ENCODE data around the gene TUBA4A.
"Not testable (repeated sequence)": the region's sequence is repeated elsewhere in the genome, so short reads cannot be mapped to it uniquely, and the experiment has no call there.

The TUBA4A gene

DNA sequence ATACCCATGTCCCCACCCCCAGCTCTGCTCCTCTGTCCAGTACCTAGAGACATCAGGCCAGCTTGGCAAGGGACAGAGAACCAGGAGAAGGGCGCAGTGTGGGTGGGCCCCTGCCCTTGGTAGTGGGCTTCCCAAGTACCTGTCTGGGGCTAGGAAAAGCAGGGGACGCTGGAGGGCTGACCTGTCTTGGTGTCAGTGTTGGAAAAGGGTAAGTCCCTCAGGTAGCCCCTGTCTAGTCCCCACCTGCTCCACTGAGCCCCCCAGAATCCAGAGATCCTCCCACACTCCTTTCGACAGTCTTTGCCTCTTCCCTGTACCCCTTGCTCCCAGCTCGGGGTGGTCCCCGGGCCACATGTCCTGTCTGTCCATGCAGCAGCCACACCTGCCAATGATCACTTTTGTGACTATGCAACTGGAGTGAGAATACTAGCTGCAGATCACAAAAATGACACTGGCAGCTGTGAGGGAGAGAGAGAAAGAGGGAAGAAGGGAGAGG lies 40.1 kb upstream of the TUBA4A start:
- no peaks in the 10 kb centered on the region for H3K9me3 ChIP-seq (ENCODE audit: insufficient read depth, low read depth, low read length)
- no peak overlapping the region; the same call in 1 of the 2 replicates for H3K9ac ChIP-seq (ENCODE audit: low read depth, low read length)
- H3K4me3 ChIP-seq (ENCODE audit: low read length), result peak overlapping the region; percentile 79
- no peak overlapping the region for H3K27ac ChIP-seq (ENCODE audit: low read depth, low read length)
- WGBS, result 96% methylated on average over 5 of the region's 5 CpGs
- H3K4me1 ChIP-seq (ENCODE audit: insufficient read depth, low read length), result 0 out of 2 replicates have a peak, but pooled peaks cover under 1% of the 10 kb centered on the region
- peaks cover 11% of the 10 kb centered on the region for H3K27me3 ChIP-seq (ENCODE audit: insufficient read depth, low read length)
- H3K36me3 ChIP-seq (ENCODE audit: insufficient read depth, low read length), result no peaks in the 10 kb centered on the region

DNA sequence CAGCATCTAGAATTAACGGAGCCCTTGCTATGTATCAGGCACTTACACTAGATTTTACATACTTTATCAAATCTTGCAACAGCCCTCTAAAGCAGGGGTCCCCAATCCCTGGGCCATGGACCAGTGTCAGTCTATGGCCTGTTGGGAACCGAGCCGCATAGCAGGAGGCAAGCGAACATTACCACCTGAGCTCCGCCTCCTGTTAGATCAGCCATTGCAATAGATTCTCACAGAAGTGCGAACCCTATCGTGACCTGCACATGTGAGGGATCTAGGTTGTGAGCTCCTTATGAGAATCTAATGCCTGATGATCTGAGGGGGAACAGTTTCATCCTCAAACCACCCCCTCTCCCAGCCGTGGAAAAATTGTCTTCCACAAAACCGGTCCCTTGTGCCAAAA lies 38.9 kb upstream of the TUBA4A start:
- no peaks in the 10 kb centered on the region for H3K9me3 ChIP-seq (ENCODE audit: insufficient read depth, low read depth, low read length)
- no peak overlapping the region for H3K9ac ChIP-seq (ENCODE audit: low read depth, low read length)
- H3K4me3 ChIP-seq (ENCODE audit: low read length), result no peak overlapping the region
- WGBS, result 92% methylated on average over 9 of the region's 9 CpGs
- no peaks in the 10 kb centered on the region for H3K36me3 ChIP-seq (ENCODE audit: insufficient read depth, low read length)
- H3K27me3 ChIP-seq (ENCODE audit: insufficient read depth, low read length), result peaks cover 11% of the 10 kb centered on the region
- H3K4me1 ChIP-seq (ENCODE audit: insufficient read depth, low read length), result no peaks in the 10 kb centered on the region
- no peak overlapping the region for H3K27ac ChIP-seq (ENCODE audit: low read depth, low read length)

DNA sequence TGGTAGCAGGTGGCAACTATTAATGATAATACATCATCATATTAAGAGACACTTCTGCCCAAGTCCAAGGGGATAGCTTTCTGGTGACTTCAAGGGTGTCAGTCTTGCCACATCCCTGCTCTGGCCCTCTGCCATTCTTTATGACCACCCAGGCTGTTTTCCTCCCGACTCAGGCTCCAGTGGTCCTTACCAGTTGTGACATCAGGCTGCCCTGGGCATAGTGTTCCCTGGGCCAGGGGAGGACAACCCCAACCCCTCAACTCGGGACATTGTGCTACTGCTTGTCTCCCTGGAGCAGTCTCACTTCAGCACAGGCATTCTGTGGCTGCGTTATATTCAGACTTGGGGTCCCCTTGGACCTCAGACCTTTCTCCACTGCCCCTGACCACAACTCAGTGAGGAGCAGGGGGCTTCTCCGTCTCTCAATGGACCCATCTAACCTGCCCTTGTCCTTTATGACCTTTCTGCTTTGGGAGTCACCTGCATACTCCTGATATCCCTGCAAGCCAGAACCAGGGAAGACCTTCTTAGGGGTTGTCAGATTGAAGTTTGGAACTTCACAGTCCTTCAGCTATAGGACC lies 38.3 kb upstream of the TUBA4A start:
- H3K36me3 ChIP-seq (ENCODE audit: insufficient read depth, low read length), result no peaks in the 10 kb centered on the region
- H3K9ac ChIP-seq (ENCODE audit: low read depth, low read length), result no peak overlapping the region

DNA sequence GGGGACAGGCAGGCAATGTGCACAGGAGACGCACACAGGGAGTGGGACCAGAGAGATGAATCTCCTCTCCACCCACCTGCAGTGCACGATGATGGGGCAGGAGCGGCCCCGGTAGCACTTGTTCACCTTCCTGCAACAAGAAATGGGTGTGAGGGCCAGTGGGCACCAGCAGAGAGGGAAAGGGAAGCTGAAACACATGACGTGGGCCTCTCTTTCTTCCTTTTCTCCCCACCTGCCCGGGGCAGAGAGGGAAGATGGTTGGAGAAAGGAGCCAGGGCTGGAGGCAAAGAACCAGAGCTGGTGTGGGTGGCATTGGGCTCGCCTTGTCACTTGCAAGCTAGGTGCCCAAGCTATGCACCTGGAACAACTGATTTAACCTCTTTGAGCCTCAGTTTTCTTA lies 37.7 kb upstream of the TUBA4A start:
- Histone ChIP-seq H3K4me3 (ENCODE audit: low read length) (no peak overlapping the region), H3K27ac (ENCODE audit: low read depth, low read length) (no peak overlapping the region), H3K9me3 (ENCODE audit: insufficient read depth, low read depth, low read length) (no peaks in the 10 kb centered on the region), H3K36me3 (ENCODE audit: insufficient read depth, low read length) (no peaks in the 10 kb centered on the region), H3K9ac (ENCODE audit: low read depth, low read length) (no peak overlapping the region), H3K27me3 (ENCODE audit: insufficient read depth, low read length) (peaks cover 11% of the 10 kb centered on the region), H3K4me1 (ENCODE audit: insufficient read depth, low read length) (peaks cover 2% of the 10 kb centered on the region; the same call in 1 of the 2 replicates)
- WGBS, result 88% methylated on average over 4 of the region's 7 CpGs

More for the DNA sequence above, 38.3 kb upstream of the TUBA4A start:
- Histone ChIP-seq H3K9me3 (ENCODE audit: insufficient read depth, low read depth, low read length) (no peaks in the 10 kb centered on the region), H3K4me1 (ENCODE audit: insufficient read depth, low read length) (no peaks in the 10 kb centered on the region), H3K4me3 (ENCODE audit: low read length) (no peak overlapping the region), H3K27me3 (ENCODE audit: insufficient read depth, low read length) (peaks cover 11% of the 10 kb centered on the region), H3K27ac (ENCODE audit: low read depth, low read length) (no peak overlapping the region)
- WGBS, result 89% methylated on average over 4 of the region's 4 CpGs

DNA sequence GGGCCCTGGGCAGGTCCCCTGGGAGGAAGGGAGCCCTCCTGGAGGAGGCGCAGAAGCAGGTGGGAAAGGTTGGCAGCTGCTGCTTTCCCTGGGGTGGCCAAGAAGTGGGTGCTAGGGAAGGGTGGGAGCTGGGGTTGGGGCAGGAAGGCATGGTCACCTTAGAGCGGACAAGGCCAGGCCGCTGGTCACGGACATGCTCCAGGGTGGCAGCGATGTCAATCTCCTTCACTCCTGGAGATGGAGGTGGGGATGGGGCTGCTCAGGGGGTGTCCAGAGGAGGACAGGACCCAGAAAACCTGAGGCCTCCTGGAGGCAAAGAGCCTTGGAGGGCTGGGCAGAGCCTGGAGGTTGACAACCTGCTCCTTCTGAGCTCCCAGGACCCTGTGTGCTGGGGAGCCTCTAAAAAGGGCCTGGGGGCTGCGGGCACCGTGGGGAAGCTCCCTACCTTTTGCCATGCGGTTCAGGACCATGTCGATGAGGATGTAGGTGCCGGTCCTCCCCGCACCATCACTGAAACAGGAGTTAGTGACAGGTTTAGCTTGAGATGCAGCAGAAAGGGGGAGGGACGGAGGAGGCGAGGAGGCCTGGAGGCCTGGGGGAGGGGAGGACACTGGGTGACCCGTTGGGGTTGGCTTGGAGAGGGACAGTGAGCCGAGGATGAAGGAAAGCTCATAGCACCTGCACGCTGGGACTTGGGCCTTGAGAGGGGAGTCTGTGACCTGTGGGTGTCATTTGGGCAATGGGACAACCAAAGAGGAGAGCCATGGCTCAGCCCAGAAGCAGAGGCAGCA lies 36.9 kb upstream of the TUBA4A start:
- no peak overlapping the region for H3K4me3 ChIP-seq (ENCODE audit: low read length)
- 89% methylated on average over 16 of the region's 16 CpGs for WGBS
- no peaks in the 10 kb centered on the region for H3K9me3 ChIP-seq (ENCODE audit: insufficient read depth, low read depth, low read length)
- peaks cover 5% of the 10 kb centered on the region; the same call in 1 of the 2 replicates for H3K4me1 ChIP-seq (ENCODE audit: insufficient read depth, low read length)
- H3K27me3 ChIP-seq (ENCODE audit: insufficient read depth, low read length), result peaks cover 6% of the 10 kb centered on the region
- H3K27ac ChIP-seq (ENCODE audit: low read depth, low read length), result no peak overlapping the region
- H3K9ac ChIP-seq (ENCODE audit: low read depth, low read length), result no peak overlapping the region
- no peaks in the 10 kb centered on the region for H3K36me3 ChIP-seq (ENCODE audit: insufficient read depth, low read length)

DNA sequence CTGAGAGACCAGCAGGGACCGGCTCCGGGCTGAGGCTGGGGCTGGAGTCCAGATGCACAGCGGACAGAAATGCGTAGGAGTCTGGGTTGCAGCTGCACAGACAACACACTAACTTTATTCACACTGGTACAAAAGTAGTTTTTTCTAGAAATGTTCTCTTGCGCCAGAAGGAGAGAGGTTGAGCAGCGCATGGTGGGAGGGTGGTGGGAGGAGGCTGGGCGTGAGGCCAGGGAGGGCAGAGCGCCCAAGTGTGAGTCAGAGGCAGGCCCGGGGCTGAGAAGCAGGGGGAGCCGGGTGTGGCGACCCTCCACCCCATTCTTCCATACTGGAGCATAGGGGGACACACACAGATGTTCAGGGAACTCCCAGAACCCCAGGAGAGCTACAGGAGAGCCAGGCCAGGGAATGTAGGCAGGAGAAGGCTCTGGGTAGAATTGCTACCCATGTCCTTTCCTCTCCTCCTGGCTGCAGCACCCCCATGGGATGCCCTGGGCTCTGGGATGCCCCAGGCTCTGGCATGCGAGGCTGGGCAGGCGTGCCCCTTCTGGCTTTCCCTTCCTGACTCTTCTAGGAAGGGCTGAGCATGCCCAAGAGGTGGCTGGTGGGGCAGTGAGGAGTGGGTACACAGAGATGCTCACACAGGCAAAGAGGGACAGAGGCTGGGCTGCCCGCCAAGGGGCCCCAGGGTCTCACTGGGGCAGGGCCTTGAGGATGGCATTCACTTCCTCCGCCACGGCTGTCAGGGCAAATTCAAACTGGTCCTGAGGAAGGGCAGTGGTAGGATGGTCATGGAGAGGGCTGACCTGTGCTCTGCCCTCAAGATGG lies 36.0 kb upstream of the TUBA4A start:
- Histone ChIP-seq H3K27ac (ENCODE audit: low read depth, low read length) (no peak overlapping the region), H3K9me3 (ENCODE audit: insufficient read depth, low read depth, low read length) (no peaks in the 10 kb centered on the region), H3K27me3 (ENCODE audit: insufficient read depth, low read length) (no peaks in the 10 kb centered on the region), H3K9ac (ENCODE audit: low read depth, low read length) (no peak overlapping the region), H3K4me1 (ENCODE audit: insufficient read depth, low read length) (peaks cover 5% of the 10 kb centered on the region; the same call in 1 of the 2 replicates), H3K36me3 (ENCODE audit: insufficient read depth, low read length) (peaks cover 2% of the 10 kb centered on the region; the same call in 1 of the 2 replicates), H3K4me3 (ENCODE audit: low read length) (no peak overlapping the region)
- 85% methylated on average over 15 of the region's 16 CpGs for WGBS

DNA sequence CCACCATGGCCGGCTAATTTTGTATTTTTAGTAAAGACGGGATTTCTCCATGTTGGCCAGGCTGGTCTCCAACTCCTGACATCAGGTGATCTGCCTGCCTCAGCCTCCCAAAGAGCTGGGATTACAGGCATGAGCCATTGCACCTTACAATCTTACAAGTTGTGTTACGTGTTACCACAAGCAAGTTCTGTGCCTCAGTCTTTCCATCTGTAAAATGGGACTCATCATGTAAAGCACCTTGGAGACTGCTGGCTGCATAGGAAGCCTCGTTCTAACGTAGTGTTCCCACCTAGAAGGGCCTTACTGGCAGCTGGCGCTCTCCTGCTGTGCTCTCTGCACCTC lies 35.4 kb upstream of the TUBA4A start:
- no peak overlapping the region for H3K27ac ChIP-seq (ENCODE audit: low read depth, low read length)
- no peaks in the 10 kb centered on the region for H3K27me3 ChIP-seq (ENCODE audit: insufficient read depth, low read length)
- H3K9me3 ChIP-seq (ENCODE audit: insufficient read depth, low read depth, low read length), result no peaks in the 10 kb centered on the region
- H3K9ac ChIP-seq (ENCODE audit: low read depth, low read length), result no peak overlapping the region
- no peak overlapping the region for H3K4me3 ChIP-seq (ENCODE audit: low read length)
- peaks cover 3% of the 10 kb centered on the region; the same call in 1 of the 2 replicates for H3K36me3 ChIP-seq (ENCODE audit: insufficient read depth, low read length)
- 86% methylated on average over 6 of the region's 6 CpGs for WGBS
- peaks cover 5% of the 10 kb centered on the region; the same call in 1 of the 2 replicates for H3K4me1 ChIP-seq (ENCODE audit: insufficient read depth, low read length)

DNA sequence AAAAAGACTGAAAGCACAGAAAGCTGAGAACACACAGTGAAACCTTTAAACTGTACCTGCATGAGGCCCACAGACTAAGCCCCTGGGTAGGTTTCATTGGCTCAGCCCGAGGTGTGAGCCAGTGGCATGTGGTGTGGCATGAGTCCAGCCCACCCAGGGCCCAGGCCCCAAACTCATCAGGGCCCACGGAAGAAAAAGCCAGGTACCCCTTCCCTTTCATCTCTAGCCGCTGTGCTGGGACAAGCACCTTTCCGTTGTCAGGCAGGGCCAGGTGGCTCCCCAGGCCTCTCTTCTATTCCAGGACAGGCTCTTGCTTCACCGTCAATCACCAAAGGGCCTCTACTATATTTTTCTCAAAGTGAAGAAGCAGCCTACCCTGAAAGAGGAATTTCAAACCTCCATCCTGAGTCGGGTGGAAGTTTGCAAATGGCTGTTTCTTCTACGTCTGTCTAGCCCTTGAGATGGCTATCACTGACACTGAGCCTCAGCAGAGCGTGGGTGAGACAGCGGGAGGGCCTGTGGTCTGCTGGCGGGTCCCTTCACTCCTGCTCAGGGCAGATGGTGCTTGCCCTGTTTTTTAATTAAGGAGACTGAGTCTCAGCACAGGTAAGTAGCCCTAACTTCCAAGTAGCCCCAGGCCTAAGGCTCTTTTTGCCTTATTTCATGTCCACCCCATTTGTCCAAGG lies 34.0 kb upstream of the TUBA4A start:
- H3K27me3 ChIP-seq (ENCODE audit: insufficient read depth, low read length), result no peaks in the 10 kb centered on the region
- H3K27ac ChIP-seq (ENCODE audit: low read depth, low read length), result no peak overlapping the region
- WGBS, result 89% methylated on average over 10 of the region's 10 CpGs

DNA sequence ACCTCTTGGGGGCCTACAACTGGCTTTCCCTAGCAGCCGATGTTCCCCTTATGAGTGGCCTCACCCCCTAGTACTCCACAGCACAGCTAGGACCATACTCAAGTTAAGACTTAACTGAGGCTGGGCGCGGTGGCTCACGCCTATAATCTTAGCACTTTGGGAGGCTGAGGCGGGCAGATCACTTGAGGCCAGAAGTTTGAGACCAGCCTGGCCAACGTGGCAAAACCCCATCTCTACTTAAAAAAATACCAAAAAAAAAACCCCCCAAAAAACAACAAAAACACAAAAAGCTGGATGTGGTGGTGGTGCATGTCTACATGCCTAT lies 33.4 kb upstream of the TUBA4A start:
- H3K27me3 ChIP-seq (ENCODE audit: insufficient read depth, low read length); H3K9ac ChIP-seq (ENCODE audit: low read depth, low read length); H3K4me1 ChIP-seq (ENCODE audit: insufficient read depth, low read length); H3K9me3 ChIP-seq (ENCODE audit: insufficient read depth, low read depth, low read length); H3K4me3 ChIP-seq (ENCODE audit: low read length); H3K27ac ChIP-seq (ENCODE audit: low read depth, low read length): not testable (repeated sequence)
- peaks cover 11% of the 10 kb centered on the region for H3K36me3 ChIP-seq (ENCODE audit: insufficient read depth, low read length)
- WGBS, result 97% methylated on average over 6 of the region's 6 CpGs

More for the DNA sequence above, 34.0 kb upstream of the TUBA4A start:
- no peak overlapping the region for H3K9ac ChIP-seq (ENCODE audit: low read depth, low read length)
- H3K4me1 ChIP-seq (ENCODE audit: insufficient read depth, low read length), result peaks cover 5% of the 10 kb centered on the region; the same call in 1 of the 2 replicates
- peaks cover 5% of the 10 kb centered on the region for H3K36me3 ChIP-seq (ENCODE audit: insufficient read depth, low read length)
- H3K9me3 ChIP-seq (ENCODE audit: insufficient read depth, low read depth, low read length), result no peaks in the 10 kb centered on the region
- H3K4me3 ChIP-seq (ENCODE audit: low read length), result no peak overlapping the region

DNA sequence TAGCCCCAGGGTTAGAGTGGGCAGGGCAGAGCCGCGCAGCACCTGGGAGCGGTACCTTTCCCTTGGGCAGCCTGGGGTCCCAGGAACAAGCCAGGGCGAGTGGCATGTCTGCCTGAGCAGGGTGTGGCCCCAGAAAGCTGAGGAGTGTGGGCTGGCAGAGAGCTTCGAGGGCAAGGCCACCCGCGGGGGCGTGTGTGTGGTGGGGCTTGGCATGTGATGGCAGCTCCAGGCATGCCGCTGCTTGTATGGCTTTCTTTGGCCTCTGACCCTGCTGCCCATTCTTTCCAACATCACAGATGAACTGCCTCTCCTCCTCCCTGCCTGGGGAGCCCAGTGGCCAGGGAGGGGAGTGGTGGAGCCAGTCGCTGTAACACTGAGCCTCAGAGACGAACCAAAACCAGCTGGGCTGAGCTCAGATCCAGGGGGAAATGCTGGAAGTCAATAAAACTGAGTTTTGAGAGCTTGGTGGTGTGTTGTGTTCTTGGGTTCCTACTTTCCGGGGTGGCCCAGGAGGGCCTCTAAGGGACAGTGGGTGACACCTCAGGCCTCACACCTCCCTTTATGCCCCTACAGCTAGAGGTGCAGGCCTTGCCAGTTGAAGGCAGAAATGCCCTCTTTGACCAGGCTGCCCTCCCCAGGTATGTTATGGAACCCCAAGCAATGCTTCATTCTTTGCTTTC lies 32.9 kb upstream of the TUBA4A start:
- Histone ChIP-seq H3K4me3 (ENCODE audit: low read length) (no peak overlapping the region), H3K27ac (ENCODE audit: low read depth, low read length) (no peak overlapping the region), H3K27me3 (ENCODE audit: insufficient read depth, low read length) (no peaks in the 10 kb centered on the region), H3K9me3 (ENCODE audit: insufficient read depth, low read depth, low read length) (no peaks in the 10 kb centered on the region), H3K4me1 (ENCODE audit: insufficient read depth, low read length) (peaks cover 5% of the 10 kb centered on the region; the same call in 1 of the 2 replicates), H3K36me3 (ENCODE audit: insufficient read depth, low read length) (peaks cover 11% of the 10 kb centered on the region), H3K9ac (ENCODE audit: low read depth, low read length) (no peak overlapping the region)
- WGBS, result 92% methylated on average over 12 of the region's 12 CpGs
